ENCODE measurements around the gene INPP5J. TPM values are rescaled to one million over a fixed set of nuclear protein-coding genes. Genes with fewer than 3 reads are reported as not detected.

The INPP5J gene
- total and polyA plus RNA-seq, 12 donors: 0.48 to 8.1 (median 2.3) TPM

DNA sequence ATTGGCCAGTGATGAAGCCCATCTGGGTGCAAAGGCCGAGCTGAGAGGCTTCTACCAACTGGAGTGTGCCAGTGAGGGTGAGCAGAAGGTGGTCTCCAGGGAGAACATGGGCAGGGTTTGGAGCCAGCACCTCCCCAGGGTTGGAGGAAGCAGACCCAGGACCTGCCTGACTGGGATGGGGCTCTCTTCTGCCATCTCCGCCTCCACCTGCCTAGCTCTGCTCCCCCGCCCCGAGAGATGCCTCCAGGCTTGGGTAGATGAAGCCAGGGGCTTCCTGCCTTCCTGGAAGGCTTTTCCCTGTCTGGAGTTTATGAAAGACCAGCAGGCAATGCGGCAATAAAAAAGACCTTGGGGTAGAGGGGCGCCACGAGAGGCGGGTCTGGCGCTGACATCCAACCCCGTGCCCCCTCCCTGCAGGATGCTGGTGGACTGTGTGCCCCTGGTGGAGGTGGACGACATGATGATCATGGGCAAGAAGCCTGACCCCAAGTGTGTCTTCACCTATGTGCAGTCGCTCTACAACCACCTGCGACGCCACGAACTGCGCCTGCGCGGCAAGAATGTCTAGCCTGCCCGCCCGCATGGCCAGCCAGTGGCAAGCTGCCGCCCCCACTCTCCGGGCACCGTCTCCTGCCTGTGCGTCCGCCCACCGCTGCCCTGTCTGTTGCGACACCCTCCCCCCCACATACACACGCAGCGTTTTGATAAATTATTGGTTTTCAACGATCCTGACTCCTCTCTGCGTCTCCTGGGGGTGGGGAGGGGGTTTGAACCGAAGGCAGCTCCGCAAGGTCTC, 18.7 kb upstream of the INPP5J start:
- DNase-seq: peak in 1 of 7 donors; percentile 29
- Histone ChIP-seq H3K4me3 (no peak overlapping the region), H3K36me3 (replicated peaks in 1 of 2) (peaks cover 0 to 20% of the 10 kb centered on the region in 2 donors), H3K9me3 (replicated peaks in 1 of 3) (no peaks in the 10 kb centered on the region), H3K4me1 (replicated peaks in 1 of 2) (peaks cover 8 to 19% of the 10 kb centered on the region in 2 donors), H3K27ac (peak overlapping the region in 1 of 5 donors; percentile 81), H3K27me3 (no peaks in the 10 kb centered on the region)
- intact Hi-C loops (cut with DNase I): no loop called here
- TF ChIP-seq, protein P1, sequence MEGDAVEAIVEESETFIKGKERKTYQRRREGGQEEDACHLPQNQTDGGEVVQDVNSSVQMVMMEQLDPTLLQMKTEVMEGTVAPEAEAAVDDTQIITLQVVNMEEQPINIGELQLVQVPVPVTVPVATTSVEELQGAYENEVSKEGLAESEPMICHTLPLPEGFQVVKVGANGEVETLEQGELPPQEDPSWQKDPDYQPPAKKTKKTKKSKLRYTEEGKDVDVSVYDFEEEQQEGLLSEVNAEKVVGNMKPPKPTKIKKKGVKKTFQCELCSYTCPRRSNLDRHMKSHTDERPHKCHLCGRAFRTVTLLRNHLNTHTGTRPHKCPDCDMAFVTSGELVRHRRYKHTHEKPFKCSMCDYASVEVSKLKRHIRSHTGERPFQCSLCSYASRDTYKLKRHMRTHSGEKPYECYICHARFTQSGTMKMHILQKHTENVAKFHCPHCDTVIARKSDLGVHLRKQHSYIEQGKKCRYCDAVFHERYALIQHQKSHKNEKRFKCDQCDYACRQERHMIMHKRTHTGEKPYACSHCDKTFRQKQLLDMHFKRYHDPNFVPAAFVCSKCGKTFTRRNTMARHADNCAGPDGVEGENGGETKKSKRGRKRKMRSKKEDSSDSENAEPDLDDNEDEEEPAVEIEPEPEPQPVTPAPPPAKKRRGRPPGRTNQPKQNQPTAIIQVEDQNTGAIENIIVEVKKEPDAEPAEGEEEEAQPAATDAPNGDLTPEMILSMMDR (IDR thresholded peaks at IDR 0.05): no peak
- no peak for TF ChIP-seq POLR2A (IDR thresholded peaks at IDR 0.05)
- WGBS, 4 donors: 62 to 85% (median 79%) methylated on average over 29 to 33 of the region's 33 CpGs

- WGBS, 4 donors: 39 to 65% (median 59%) methylated on average over 12 to 35 of the region's 35 CpGs
- no peak for DNase-seq
- no peak overlapping the region for H3K4me3 ChIP-seq
- intact Hi-C loops (cut with DNase I): loop anchor here in 1 of 2 donors (5.0 kb wide), 1 partner anchor 42 kb away; no protein-coding TSS in a partner anchor
- no peaks in the 10 kb centered on the region for H3K9me3 ChIP-seq (replicated peaks in 1 of 3)
- peaks cover 8 to 19% of the 10 kb centered on the region in 2 donors for H3K4me1 ChIP-seq (replicated peaks in 1 of 2)
- H3K27me3 ChIP-seq: no peaks in the 10 kb centered on the region
- TF ChIP-seq, protein P1 (IDR thresholded peaks at IDR 0.05): peak in 1 of 6 experiments; percentile 26
- no peak for TF ChIP-seq POLR2A (IDR thresholded peaks at IDR 0.05)
- H3K36me3 ChIP-seq (replicated peaks in 1 of 2): peaks cover 0 to 12% of the 10 kb centered on the region in 2 donors
- H3K27ac ChIP-seq: peak overlapping the region in 1 of 5 donors; percentile 94
Observed at GRCh38 chr22:31104869-31105268, 17.9 kb upstream of the INPP5J start.

DNA sequence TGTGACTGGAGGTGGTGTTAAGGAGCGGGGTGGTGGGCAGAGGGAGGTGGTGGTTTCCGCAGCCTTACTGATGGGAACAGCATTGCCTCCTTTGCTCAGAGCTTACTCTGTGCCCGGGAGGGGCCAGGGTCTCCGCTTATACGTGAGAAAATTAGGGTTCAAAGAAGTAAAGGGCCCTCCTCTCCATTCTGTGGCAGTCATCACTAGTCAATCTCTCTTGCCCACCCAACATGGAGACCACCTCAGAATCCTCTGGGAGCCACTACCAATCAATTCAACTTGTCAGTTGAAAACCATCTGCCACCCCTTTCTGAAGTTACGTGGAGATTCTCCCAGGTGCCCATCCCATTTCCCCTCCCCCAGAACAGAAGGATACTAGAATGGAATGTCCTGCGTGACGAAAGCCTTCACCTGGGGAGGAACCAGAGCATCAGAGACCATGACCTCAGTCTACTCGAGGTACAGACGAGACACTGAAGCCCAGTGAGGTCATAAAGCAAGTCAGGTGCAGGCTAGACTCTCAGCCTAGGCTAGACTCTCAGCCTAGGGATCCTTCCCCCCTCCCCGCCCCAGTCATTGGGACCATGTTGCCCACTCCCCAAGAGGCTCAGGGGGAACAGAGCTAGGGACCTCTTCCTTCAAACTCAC, 17.4 kb upstream of the INPP5J start:
- no peak for DNase-seq
- Histone ChIP-seq H3K36me3 (replicated peaks in 1 of 2) (peaks cover 0 to 8% of the 10 kb centered on the region in 2 donors), H3K9me3 (replicated peaks in 1 of 3) (no peaks in the 10 kb centered on the region), H3K4me3 (peak overlapping the region in 1 of 4 donors; percentile 64), H3K27ac (peak overlapping the region in 2 of 5 donors; percentile 94 to 95), H3K27me3 (no peaks in the 10 kb centered on the region), H3K4me1 (replicated peaks in 1 of 2) (peaks cover 8 to 19% of the 10 kb centered on the region in 2 donors)
- TF ChIP-seq, protein P1 (IDR thresholded peaks at IDR 0.05): no peak
- TF ChIP-seq POLR2A (IDR thresholded peaks at IDR 0.05): no peak
- intact Hi-C loops (cut with DNase I): loop anchor here in 1 of 2 donors (5.0 kb wide), 1 partner anchor 42 kb away; no protein-coding TSS in a partner anchor
- 69 to 91% (median 75%) methylated on average over 5 to 11 of the region's 11 CpGs for WGBS, 4 donors

DNA sequence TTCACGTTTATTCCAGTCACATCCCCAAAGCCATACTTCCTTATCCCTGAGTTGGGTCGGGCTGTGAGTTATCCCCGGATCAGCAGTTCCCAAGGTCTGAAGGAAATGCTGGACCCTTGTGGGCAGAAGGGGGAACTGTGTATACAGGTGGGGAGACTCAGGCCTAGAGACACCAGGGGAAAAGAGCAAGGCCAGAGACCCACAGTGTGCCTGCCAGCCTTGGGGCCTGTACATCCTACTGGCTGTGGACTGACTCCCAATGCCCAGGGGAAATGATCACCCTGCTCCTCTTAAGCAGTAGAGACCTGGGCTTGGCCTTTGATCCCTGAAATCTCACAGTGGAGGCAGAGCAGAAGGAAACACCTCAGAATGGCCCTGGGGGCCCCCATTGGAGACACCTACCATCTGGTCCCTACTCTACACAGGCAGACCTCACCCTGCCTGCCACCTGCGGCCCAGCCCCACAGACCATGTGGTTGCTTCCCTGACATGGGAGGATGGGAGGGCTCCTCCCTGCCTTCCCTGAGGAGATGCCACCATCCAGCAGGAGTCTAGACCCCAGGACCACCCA, 16.7 kb upstream of the INPP5J start:
- 62 to 67% (median 65%) methylated on average over 2 to 4 of the region's 4 CpGs for WGBS, 4 donors
- peaks cover 8 to 19% of the 10 kb centered on the region in 2 donors for H3K4me1 ChIP-seq (replicated peaks in 1 of 2)

More for the DNA sequence above, 16.7 kb upstream of the INPP5J start:
- Histone ChIP-seq H3K27me3 (no peaks in the 10 kb centered on the region), H3K27ac (peak overlapping the region in 4 of 5 donors; percentile 70 to 95 (median 86)), H3K4me3 (peak overlapping the region in 1 of 4 donors; percentile 64), H3K9me3 (replicated peaks in 1 of 3) (no peaks in the 10 kb centered on the region), H3K36me3 (replicated peaks in 1 of 2) (peaks cover 0 to 8% of the 10 kb centered on the region in 2 donors)
- TF ChIP-seq, protein P1 (IDR thresholded peaks at IDR 0.05): no peak
- no peak for TF ChIP-seq POLR2A (IDR thresholded peaks at IDR 0.05)
- intact Hi-C loops (cut with DNase I): loop anchor here in 1 of 2 donors (5.0 kb wide), 1 partner anchor 41 kb away; no protein-coding TSS in a partner anchor
- DNase-seq: no peak
